GM18951 (cell line): ENCODE data around the gene FXYD2.

Source experiments
- POLR2A ChIP-seq: IDR thresholded peaks from 4 replicates; pipeline ENCODE4 v1.6.1; 2011; ENCODE audit warnings: mild to moderate bottlenecking; ENCODE audit not compliant: insufficient read length, insufficient read depth; ENCODE audit errors: extremely low read depth
- in situ Hi-C: fragments of 300-500 bp; cut with MboI; formaldehyde crosslinking; loops from one replicate; pipeline ENCODE4 v1.12.0; 2022; ENCODE audit warnings: low sequenced_read_pairs, mixed read lengths, inconsistent platforms; ENCODE audit not compliant: unreplicated experiment

Gene FXYD2

DNA sequence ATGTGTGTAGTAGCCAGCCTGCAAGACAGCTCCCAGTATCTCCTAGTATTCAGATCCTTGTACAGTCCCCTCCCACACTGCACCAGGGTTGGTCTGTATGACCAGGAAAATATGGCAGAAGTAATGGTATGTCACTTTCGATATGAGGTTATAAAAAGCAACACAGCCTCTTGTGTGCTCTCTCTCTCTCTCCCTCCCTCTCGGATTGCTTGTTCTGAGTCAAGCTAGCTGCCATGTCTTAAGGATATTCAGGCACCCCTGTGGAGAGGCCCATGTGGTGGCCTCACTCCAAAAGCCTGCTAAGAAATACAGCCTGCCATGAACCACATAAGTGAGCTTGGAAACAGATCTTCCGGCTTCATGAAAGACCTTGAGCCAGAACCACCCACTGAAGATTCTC, 26.6 kb upstream of the FXYD2 start:
- TF ChIP-seq POLR2A = no peak
- in situ Hi-C loops = no loop called here

DNA sequence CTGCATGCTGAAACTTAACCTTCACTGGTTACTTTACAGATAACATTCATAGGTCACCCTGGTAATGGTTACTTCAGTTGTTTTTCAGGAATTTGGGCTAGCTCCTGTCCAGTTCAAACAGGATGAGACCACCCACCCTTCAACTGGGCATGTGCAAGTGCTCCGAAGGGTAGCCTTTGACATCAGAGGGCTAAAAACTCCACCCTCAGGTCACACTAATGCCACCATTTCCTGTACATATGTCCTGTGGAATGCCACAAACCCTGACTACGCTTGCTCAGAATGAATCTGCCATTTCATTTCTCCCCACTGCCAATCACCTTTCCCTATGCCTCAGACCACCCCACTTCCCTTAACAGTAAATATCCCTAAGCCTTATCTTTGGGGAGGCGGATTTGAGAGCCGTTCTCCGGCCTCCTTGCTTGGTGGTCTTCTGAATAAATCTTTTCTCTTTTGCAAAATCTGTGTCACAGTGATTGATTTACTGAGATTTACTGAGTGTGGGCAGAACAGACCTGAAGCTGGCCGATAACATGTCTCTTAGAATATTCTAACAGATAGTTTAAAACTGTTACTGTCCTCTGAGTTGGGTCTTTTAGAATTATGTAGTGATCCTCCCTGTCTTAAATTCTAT, 25.4 kb upstream of the FXYD2 start:
- TF ChIP-seq POLR2A = no peak
- in situ Hi-C loops = no loop called here

DNA sequence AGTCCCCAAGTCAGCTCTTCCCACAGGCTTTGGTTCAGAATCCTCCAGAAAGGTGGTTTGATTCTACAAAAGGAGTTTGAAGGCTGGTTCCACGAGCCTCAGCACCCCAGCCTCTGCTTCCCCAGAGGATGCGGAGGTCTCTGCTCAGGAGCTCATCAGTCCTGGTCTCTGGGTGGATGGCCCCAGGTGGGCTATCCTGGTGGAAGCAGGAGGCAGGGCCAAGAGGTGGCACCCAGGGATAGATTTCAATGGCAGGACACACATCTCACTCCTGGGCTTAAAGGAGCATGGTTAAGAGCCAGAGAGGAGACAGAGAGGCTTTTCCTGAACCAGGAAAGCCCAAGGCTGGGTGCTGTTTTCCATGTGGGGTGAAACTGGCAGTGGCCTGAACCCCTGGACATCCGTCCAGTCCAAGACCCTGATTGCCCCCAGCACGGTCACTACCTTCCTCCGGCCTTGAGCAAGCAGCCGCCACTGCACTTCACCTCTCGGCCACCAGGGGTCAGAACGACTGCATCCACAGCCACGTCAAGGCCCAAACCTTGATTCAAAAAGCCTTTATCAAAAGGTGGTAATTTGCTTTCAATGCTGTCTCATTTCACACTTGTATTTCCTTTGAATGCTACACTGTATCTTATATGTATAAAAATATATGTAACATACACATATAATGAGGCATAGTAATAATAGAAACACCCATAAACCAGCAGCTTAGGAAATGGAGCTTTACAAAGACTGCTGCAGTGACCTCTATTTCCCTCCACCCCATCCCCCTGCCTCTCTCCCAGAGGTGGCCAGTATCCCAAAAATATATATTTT, 19.3 kb upstream of the FXYD2 start:
- TF ChIP-seq POLR2A = no peak
- in situ Hi-C loops = loop anchor here (5.0 kb wide), 2 partner anchors 103 to 203 kb away; no protein-coding TSS in a partner anchor

DNA sequence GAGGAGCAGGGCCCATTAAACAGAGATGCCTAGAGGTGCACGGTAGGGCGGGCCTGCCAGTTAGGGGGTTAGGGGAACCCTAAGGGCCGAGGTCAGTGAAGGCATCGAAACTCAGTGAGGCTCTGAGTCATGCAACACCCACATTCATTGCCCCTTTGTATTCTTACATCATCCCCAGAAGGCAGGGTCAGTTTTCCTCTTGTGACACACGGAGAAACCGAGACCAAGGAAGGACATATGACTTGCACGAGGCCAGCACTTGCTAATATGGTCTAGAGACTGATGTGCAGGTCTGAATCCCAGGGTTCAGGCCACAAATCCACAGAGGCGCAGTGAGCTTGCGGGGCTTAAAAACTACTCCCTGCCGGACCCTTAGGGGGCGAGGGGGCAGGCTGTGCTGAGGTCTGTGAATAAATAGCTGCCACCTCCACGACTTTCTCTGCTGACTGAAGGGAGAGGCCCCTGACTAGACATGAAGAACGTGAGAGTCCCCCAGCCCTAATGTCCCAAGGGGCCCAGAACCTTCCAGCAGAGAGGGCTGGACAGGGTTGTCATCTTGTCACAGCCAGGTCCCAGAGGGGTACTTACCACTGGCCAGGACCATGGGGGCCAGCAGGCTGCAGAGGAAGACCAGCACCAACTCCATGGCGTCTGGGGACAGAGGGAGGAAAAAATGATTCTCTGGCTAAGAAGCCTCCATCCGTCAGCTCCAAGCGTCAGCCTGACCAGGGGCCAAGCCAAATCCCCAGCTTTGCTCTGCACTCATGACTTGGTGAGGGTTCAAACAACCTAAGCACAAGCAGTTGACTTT, 17.8 kb upstream of the FXYD2 start:
- no peak for TF ChIP-seq POLR2A
- in situ Hi-C loops = loop anchor here (5.0 kb wide), 2 partner anchors 105 to 205 kb away; no protein-coding TSS in a partner anchor

DNA sequence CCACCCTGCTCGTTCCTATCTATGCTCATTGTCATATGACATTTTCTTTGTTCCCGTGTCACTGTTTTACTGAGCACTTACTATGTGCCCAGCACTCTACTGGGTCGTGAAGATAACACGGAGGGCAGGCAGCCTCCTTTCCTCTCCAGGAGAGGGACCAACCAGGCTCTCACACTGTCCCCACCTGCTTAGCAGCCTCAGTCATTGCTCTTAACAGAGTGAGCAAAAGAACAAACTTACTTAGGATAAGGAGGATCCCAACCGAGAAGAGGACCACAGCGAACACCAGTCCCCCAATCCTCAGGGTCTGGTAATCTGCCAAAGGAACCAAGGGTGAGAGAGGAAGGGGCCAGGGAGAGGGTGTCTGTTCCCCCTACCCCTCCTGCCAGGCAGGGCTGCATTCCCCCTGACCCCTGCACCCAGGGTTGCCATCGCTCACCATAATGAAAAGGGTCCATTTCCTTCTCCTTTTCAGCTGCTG, 17.0 kb upstream of the FXYD2 start:
- in situ Hi-C loops = loop anchor here (5.0 kb wide), 2 partner anchors 106 to 206 kb away; no protein-coding TSS in a partner anchor

DNA sequence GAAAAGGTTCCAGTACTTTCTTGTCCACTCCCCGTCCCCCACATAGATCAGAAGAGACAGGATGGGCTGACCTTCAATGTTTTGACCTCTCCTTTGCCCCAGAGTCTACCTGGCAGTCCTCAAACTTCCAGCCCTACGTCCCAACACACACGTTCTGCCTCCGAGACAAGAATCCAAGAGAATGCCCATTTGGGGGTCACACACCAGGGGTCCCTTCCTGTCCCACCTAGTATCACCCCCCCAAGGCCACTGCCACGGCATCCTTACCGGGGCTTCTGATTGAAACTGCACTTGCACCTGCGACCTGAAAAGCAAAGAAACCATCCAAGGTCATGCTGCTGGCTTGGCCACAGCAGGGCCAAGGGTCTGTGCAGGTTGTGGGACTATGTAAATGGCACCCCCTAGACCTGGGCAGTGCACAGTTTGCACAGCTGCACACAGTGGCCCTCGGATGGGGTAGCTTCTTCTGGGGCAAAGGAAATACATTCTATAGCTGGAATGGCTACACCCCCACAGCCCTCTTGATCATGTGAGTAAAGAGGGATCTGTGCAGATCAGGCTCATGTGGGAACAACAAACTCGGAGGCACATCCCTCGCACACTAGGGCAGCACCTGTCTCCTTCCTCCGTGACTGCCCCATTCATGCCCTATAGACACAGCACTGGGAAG, 16.5 kb upstream of the FXYD2 start:
- in situ Hi-C loops = loop anchor here (5.0 kb wide), 2 partner anchors 106 to 206 kb away; no protein-coding TSS in a partner anchor

More for the DNA sequence above, 17.0 kb upstream of the FXYD2 start:
- TF ChIP-seq POLR2A = no peak

DNA sequence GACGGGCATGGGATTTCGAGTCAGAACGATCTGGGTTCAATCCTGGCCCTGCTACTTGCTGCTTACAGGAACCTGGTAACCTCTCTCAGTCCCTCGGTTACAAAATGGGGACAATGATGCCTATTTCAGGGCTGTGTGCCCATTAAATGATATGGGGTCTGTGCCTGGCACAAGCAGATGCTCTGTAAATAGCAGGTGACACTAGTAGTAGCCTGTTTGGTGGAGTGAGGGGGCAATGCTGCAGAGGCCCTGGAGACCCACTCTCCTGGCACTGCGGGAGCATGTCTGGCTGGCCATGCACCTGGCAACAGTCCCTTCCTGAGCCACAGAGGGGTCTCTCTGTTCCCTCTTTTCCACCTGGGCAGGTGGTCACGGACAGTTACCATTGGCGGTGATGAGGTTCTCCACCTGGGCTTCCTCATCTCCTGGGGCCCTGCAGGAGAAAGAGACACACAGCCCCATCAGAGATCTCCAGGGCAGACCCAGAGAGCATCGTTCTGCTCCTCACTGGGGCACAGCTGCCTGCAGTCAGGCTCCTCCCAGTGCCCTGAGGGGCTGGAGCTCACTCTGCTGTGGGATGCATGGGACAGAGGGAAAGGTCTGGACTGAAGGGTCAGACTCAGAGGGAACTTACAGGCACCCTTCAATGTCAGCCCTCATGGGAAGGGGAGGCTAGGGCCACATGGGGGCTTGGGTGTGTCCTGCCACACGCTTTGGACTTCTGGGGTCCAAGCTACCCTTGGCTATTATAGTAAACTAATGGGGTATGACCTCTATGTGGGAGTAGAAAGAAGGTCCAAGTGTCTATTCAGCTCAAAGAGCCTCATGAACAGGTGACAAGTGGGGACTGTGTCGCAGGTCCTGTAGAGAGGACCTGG, 15.6 kb upstream of the FXYD2 start:
- in situ Hi-C loops = loop anchor here (5.0 kb wide), 2 partner anchors 107 to 207 kb away; no protein-coding TSS in a partner anchor
- TF ChIP-seq POLR2A = no peak

More for the DNA sequence above, 16.5 kb upstream of the FXYD2 start:
- no peak for TF ChIP-seq POLR2A

DNA sequence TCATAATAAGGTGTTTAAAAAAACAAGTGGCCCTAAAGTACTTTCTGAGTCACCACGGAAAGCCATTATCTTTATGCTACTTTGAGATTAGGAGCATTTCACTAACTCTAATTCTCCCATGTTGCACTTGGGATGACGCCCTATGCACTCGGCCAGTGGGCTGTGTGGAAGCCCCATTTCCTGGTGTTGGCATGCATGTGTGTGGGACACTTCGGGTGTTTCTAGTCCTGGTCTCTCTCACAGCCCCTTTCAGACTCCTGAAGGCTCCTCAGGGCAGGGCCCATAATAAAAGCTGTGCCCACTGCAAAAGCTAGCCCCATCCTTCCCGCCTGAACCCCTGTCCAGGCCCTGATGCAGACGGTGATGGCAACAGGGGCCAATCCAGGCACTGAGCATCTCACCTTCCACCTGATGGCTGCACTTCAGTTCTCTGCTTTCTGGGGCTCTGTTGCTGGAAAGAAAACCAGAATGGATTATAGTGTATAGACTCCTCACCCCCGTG, 14.9 kb upstream of the FXYD2 start:
- in situ Hi-C loops = no loop called here
- TF ChIP-seq POLR2A = no peak

DNA sequence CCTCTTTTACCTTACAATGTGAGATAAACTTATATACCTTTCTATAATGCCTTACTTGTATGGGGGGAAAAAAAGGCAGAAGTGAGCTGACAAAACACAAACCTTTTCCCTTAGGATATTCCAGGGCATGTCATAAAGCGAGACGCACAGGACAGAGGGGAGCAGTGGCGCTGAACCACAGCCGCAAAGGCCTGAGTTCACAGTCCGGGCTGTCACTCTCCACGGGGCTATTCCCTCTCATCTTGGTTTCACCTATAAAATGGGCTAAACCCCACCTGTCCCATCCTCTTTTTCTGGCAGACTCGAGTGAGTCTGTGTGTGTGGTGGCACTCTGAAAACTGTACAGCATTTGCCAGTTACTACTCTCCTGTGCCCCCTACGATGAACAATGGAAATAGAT, 14.4 kb upstream of the FXYD2 start:
- in situ Hi-C loops = no loop called here
- no peak for TF ChIP-seq POLR2A

DNA sequence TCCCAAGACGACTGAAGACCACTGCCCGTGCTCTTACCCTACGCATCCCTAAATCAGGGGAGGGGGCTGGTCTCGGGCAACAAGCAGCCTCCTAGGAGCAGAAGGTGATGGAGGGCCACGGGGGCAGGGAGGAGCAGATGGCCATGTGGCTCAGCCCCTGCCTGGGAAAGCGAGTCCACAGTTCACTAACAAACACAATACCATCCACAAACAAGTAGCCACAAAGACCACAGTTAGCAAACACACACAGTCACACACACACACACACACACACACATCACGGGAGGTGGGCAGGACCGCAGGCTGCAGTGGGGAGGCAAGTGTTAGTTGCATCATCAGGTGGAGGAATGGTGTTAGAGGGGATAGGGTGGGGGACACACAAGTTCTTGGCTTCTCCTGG, 13.2 kb upstream of the FXYD2 start:
- no peak for TF ChIP-seq POLR2A
- in situ Hi-C loops = no loop called here

DNA sequence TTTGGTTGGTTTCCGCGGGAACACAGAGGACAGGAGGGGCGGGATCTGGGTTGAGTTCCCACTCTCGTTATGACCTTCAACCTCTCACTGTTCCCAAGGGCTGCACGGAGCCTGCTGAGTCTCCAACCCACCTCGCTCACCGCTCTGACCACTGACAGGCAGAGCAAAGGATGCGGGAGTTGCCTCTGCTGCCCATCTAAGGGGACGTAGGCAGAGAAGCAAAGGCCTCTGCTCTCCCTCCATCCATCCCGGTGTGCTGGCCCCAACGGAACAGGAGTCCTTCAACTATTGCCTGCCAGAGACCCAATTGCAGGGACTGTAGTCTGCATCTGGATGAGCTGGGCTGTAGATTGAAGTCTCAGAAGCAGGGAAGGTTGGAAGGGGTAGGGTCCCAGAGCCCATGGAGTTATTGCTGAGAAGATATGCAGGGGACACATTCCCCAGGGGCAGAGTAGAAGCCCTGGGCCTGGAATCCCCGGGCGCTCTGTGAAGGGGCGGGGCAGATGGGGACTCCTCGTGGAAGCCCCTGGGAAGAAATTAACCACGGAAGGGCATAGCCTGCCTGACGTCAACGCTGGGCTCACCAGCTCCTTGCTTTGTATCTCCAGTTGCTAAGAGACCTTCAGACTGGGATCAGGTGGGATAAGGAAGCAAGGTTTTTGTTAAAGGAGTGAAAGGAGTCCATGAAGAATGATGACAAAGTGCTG, 12.7 kb upstream of the FXYD2 start:
- in situ Hi-C loops = no loop called here
- no peak for TF ChIP-seq POLR2A
